H1 (cell line): ENCODE measurements around the gene CFAP221. TPM values are rescaled to one million over a fixed set of nuclear protein-coding genes. Genes with fewer than 3 reads are reported as not detected.

Source experiments
- CTCF ChIA-PET: fragments of 300-600 bp; sonication (Branson Sonifier 250); formaldehyde crosslinking; loops from one replicate; lab custom pipeline; 2021; ENCODE audit not compliant: partially characterized antibody; lab: Charles Lee
- POLR2A ChIA-PET: fragments of 300-600 bp; sonication (Branson Sonifier 250); formaldehyde crosslinking; loops from one replicate; lab custom pipeline; 2021; ENCODE audit warnings: inconsistent platforms; ENCODE audit not compliant: partially characterized antibody; lab: Charles Lee
- DNase-seq, 2 experiments: peaks; one replicate each; pipeline versions ENCODE4 v3.0.0 to v3.0.0-alpha.2; 2010 to 2022; ENCODE audit warnings: low spot score in 2 of 2, low read depth in 1 of 2, mixed read lengths in 1 of 2
- FAIRE-seq: peaks from 2 replicates; lab custom pipeline; 2011; peaks lifted over from hg19 to GRCh38; lab: Jason Lieb, UNC
- H2AFZ ChIP-seq: 2 replicates; pipeline ENCODE4 v1.8.1; 2012; ENCODE audit warnings: low read length, inconsistent platforms
- H2AK5ac ChIP-seq: 2 replicates; pipeline ENCODE4 v1.6.1; 2013; ENCODE audit warnings: low read depth, low read length
- H2BK120ac ChIP-seq: replicated peaks from 2 replicates; pipeline ENCODE3; 2013; ENCODE audit warnings: low read depth, low read length, inconsistent platforms
- H2BK12ac ChIP-seq: 2 replicates; pipeline ENCODE4 v1.6.1; 2013; ENCODE audit warnings: low read depth, low read length
- H2BK15ac ChIP-seq: 2 replicates; pipeline ENCODE4 v1.6.1; 2013; ENCODE audit warnings: low read length
- H2BK20ac ChIP-seq: 2 replicates; pipeline ENCODE4 v1.6.1; 2013; ENCODE audit warnings: low read length
- H2BK5ac ChIP-seq: 2 replicates; pipeline ENCODE4 v1.6.1; 2013; ENCODE audit warnings: low read depth, low read length
- H3K14ac ChIP-seq: 2 replicates; pipeline ENCODE4 v1.6.1; 2013; ENCODE audit warnings: inconsistent platforms; ENCODE audit not compliant: insufficient read length
- H3K18ac ChIP-seq: 2 replicates; pipeline ENCODE4 v1.6.1; 2013; ENCODE audit warnings: low read length; ENCODE audit errors: extremely low read depth
- H3K23ac ChIP-seq: 2 replicates; pipeline ENCODE4 v1.6.1; 2013; ENCODE audit warnings: inconsistent platforms; ENCODE audit not compliant: insufficient read length
- H3K23me2 ChIP-seq: 2 replicates; pipeline ENCODE4 v1.6.1; 2013; ENCODE audit warnings: low read depth, low read length
- H3K27ac ChIP-seq: 2 replicates; pipeline ENCODE4 v1.6.1; 2011; ENCODE audit warnings: low read depth, low read length, inconsistent platforms
- H3K27me3 ChIP-seq, 4 experiments: replicated peaks in 1 of 4; 1 replicate in 1 of 4; 2 replicates in 3 of 4; pipeline versions ENCODE4 v1.6.1 to v1.8.1; 2011 to 2013; ENCODE audit warnings: low read length in 3 of 4, mild to moderate bottlenecking in 3 of 4, inconsistent platforms in 2 of 4, mixed read lengths in 2 of 4, moderate library complexity in 1 of 4; ENCODE audit not compliant: control insufficient read depth in 3 of 4, insufficient read depth in 3 of 4; ENCODE audit errors: extremely low read depth in 1 of 4
- H3K36me3 ChIP-seq, 4 experiments: 2 replicates each; pipeline versions ENCODE4 v1.6.1 to v1.8.1; 2011 to 2013; ENCODE audit warnings: mild to moderate bottlenecking in 4 of 4, low read length in 3 of 4, moderate library complexity in 2 of 4, control low read depth in 1 of 4, inconsistent platforms in 1 of 4; ENCODE audit not compliant: insufficient read depth in 4 of 4, control insufficient read depth in 2 of 4
- H3K4ac ChIP-seq: replicated peaks from 2 replicates; pipeline ENCODE3; 2013; ENCODE audit warnings: low read length, low read depth, mixed read lengths, inconsistent platforms; ENCODE audit not compliant: insufficient read length
- H3K4me1 ChIP-seq, 4 experiments: replicated peaks in 1 of 4; 1 replicate in 1 of 4; 2 replicates in 3 of 4; pipeline versions ENCODE4 v1.6.1 to v1.8.1; 2011 to 2013; ENCODE audit warnings: low read length in 3 of 4, inconsistent platforms in 2 of 4, mixed read lengths in 1 of 4; ENCODE audit not compliant: insufficient read depth in 4 of 4, control insufficient read depth in 3 of 4
- H3K4me2 ChIP-seq, 2 experiments: 2 replicates each; pipeline versions ENCODE4 v1.6.1 to v1.8.1; 2011 to 2013; ENCODE audit warnings: low read depth in 2 of 2, low read length in 2 of 2, control low read depth in 1 of 2, inconsistent platforms in 1 of 2, mild to moderate bottlenecking in 1 of 2; ENCODE audit not compliant: insufficient read depth in 1 of 2
- H3K4me3 ChIP-seq, 4 experiments: fragments of 200-600, 300-600 bp in 1 of 4; sonication (generic), shearing (Covaris generic), sonication (Bioruptor Twin) in 1 of 4; 2 replicates each; pipeline versions ENCODE4 v1.5.1 to v1.8.1; 2011 to 2016; ENCODE audit warnings: low read length in 4 of 4, low read depth in 3 of 4, control low read depth in 2 of 4, inconsistent platforms in 2 of 4, mild to moderate bottlenecking in 2 of 4, mixed read lengths in 1 of 4, moderate library complexity in 1 of 4; ENCODE audit not compliant: insufficient read depth in 2 of 4; ENCODE audit errors: extremely low read depth in 1 of 4
- H3K56ac ChIP-seq: replicated peaks from 2 replicates; pipeline ENCODE3; 2013; ENCODE audit warnings: low read depth, mild to moderate bottlenecking, mixed read lengths, low read length, inconsistent platforms; ENCODE audit not compliant: insufficient read length
- H3K79me1 ChIP-seq: 2 replicates; pipeline ENCODE4 v1.6.1; 2013; ENCODE audit warnings: low read depth, low read length, control low read depth
- H3K79me2 ChIP-seq, 2 experiments: 2 replicates each; pipeline versions ENCODE4 v1.6.1 to v1.8.1; 2012 to 2013; ENCODE audit warnings: low read length in 2 of 2, mild to moderate bottlenecking in 2 of 2, inconsistent platforms in 1 of 2; ENCODE audit not compliant: insufficient read depth in 2 of 2, control insufficient read depth in 1 of 2
- H3K9ac ChIP-seq, 4 experiments: replicated peaks in 1 of 4; 1 replicate in 1 of 4; 2 replicates in 3 of 4; pipeline versions ENCODE4 v1.6.1 to v1.8.1; 2011 to 2013; ENCODE audit warnings: low read depth in 3 of 4, low read length in 3 of 4, control low read depth in 2 of 4, mild to moderate bottlenecking in 2 of 4, moderate library complexity in 2 of 4, inconsistent platforms in 1 of 4; ENCODE audit errors: extremely low read depth in 1 of 4
- H3K9me3 ChIP-seq, 2 experiments: 2 replicates each; pipeline versions ENCODE4 v1.6.1 to v1.8.1; 2012 to 2013; ENCODE audit warnings: mild to moderate bottlenecking in 2 of 2, moderate library complexity in 2 of 2, control low read depth in 1 of 2, inconsistent platforms in 1 of 2, low read depth in 1 of 2, low read length in 1 of 2, mixed read lengths in 1 of 2; ENCODE audit not compliant: insufficient read depth in 2 of 2
- H4K20me1 ChIP-seq, 2 experiments: replicated peaks in 1 of 2; 2 replicates each; pipeline versions ENCODE3 to v1.8.1; 2011 to 2013; ENCODE audit warnings: inconsistent platforms in 2 of 2, low read length in 2 of 2, mild to moderate bottlenecking in 1 of 2; ENCODE audit not compliant: insufficient read depth in 2 of 2, control insufficient read depth in 1 of 2
- H4K5ac ChIP-seq: 2 replicates; pipeline ENCODE4 v1.6.1; 2013; ENCODE audit warnings: low read length, low read depth, mixed read lengths, inconsistent platforms; ENCODE audit not compliant: insufficient read length
- H4K8ac ChIP-seq: 2 replicates; pipeline ENCODE4 v1.8.0; 2013; ENCODE audit warnings: mild to moderate bottlenecking, moderate library complexity, low read length, inconsistent platforms; ENCODE audit not compliant: insufficient read depth; ENCODE audit errors: extremely low read depth
- H4K91ac ChIP-seq: replicated peaks from 2 replicates; pipeline ENCODE3; 2013; ENCODE audit warnings: low read length, mixed read lengths, inconsistent platforms; ENCODE audit not compliant: insufficient read length
- CHD2 ChIP-seq: IDR thresholded peaks from 2 replicates; pipeline ENCODE4 v1.6.1; 2012; ENCODE audit warnings: low read length, improper control_type of control experiment
- CTBP2 ChIP-seq: IDR thresholded peaks from 2 replicates; pipeline ENCODE4 v1.7.0; 2011; ENCODE audit warnings: borderline replicate concordance, mild to moderate bottlenecking, moderate library complexity, mixed read lengths, low read length; ENCODE audit not compliant: insufficient read depth, insufficient read length
- FOSL1 ChIP-seq: IDR thresholded peaks from 2 replicates; pipeline ENCODE4 v1.6.1; 2011; ENCODE audit warnings: mild to moderate bottlenecking, low read depth, low read length, moderate library complexity; ENCODE audit not compliant: insufficient read depth
- KDM5A ChIP-seq: fragments of 200-600 bp; IDR thresholded peaks from 2 replicates; pipeline ENCODE4 v1.7.1; 2012; ENCODE audit warnings: mild to moderate bottlenecking, low read length, inconsistent platforms, mixed read lengths
- POU5F1 ChIP-seq: IDR thresholded peaks from 2 replicates; pipeline ENCODE4 v1.6.1; 2011; ENCODE audit warnings: low read depth, mild to moderate bottlenecking, low read length, moderate library complexity
- RAD21 ChIP-seq, 2 experiments: IDR thresholded peaks in 1 of 2; conservative IDR thresholded peaks in 1 of 2; 2 replicates each; pipeline ENCODE4 v1.6.1; 2011; ENCODE audit warnings: low read depth in 2 of 2, low read length in 2 of 2, improper control_type of control experiment in 1 of 2, inconsistent platforms in 1 of 2, mild to moderate bottlenecking in 1 of 2, moderate library complexity in 1 of 2
- SUZ12 ChIP-seq: fragments of 200-600 bp; sonication (generic); IDR thresholded peaks from 2 replicates; pipeline ENCODE4 v1.6.1; 2012; ENCODE audit warnings: mild to moderate bottlenecking, inconsistent platforms, low read length, moderate library complexity, mixed read lengths
- TCF12 ChIP-seq: IDR thresholded peaks from 2 replicates; pipeline ENCODE4 v1.6.1; 2011; ENCODE audit warnings: low read depth, mild to moderate bottlenecking, low read length
- TEAD4 ChIP-seq: IDR thresholded peaks from 2 replicates; pipeline ENCODE4 v1.6.1; 2012; ENCODE audit warnings: low read depth, low read length, inconsistent platforms, mixed read lengths
- YY1 ChIP-seq: IDR thresholded peaks from 2 replicates; pipeline ENCODE4 v1.6.1; 2011; ENCODE audit warnings: low read depth, mild to moderate bottlenecking, low read length
- WGBS, 2 experiments: shearing (Covaris generic) in 1 of 2; methylation state at CpG; one replicate each; pipeline versions ENCODE4 v1.1.6 to v1.1.7; 2013 to 2015; ENCODE audit warnings: low lambda C conversion rate in 2 of 2, mixed read lengths in 2 of 2, inconsistent platforms in 1 of 2, low coverage in 1 of 2, missing lambda C conversion rate in 1 of 2; ENCODE audit not compliant: insufficient replicate concordance in 2 of 2, insufficient coverage in 1 of 2, insufficient read length in 1 of 2; ENCODE audit errors: extremely low coverage in 1 of 2, missing lambda C conversion rate in 1 of 2; 5-methylcytosine and 5-hydroxymethylcytosine counted together
- polyA plus RNA-seq, 7 experiments: library from polyadenylated mRNA; depleted of rRNA in 3 of 7; stranded (reverse) in 5 of 7; unstranded in 2 of 7; fragments of >200 nt in 5 of 7; fragments of 200-250 nt in 2 of 7; gene quantifications; 1 replicate in 5 of 7; 2 replicates in 1 of 7; 4 replicates in 1 of 7; pipeline versions ENCODE4 v1.2.1 to v1.2.3, GENCODE V29; 2011 to 2013; ENCODE audit warnings: missing spikeins in 2 of 7, mixed read lengths in 2 of 7
- total RNA-seq: library from RNA; stranded (reverse); fragmentation: NEBNext Ultra II Directional; extraction: Animal tissue kit (Norgen Biotek cat#: 25700); gene quantifications from 2 replicates; pipeline ENCODE4 v1.2.1, GENCODE V29; 2021

Gene CFAP221
- total and polyA plus RNA-seq, 2 of the 8 experiments (the other 6 are each of a cell fraction or from before 2014, with no cell fraction given) = 0.14 to 0.71 TPM

- 97% methylated on average over 1 of the region's 1 CpG; no CpG with 5 or more reads in 1 of the 2 experiments for WGBS, 2 experiments
- no peak for FAIRE-seq
Measured at GRCh38 chr2:119549241-119549640, 5.0 kb downstream of the CFAP221 start.

More at GRCh38 chr2:119549241-119549640, 5.0 kb downstream of the CFAP221 start:
- no peak overlapping the region for H4K8ac ChIP-seq
- H3K27me3 ChIP-seq = peaks cover 0 to 8% (median 0%) of the 10 kb centered on the region in 4 experiments; a peak in 1 of 7 replicates
- H3K9me3 ChIP-seq = no peaks in the 10 kb centered on the region
- no peak overlapping the region for H3K27ac ChIP-seq
- H2BK120ac ChIP-seq = no peak overlapping the region
- H3K14ac ChIP-seq = no peak overlapping the region
- H3K18ac ChIP-seq = no peak overlapping the region
- no peak overlapping the region for H2AK5ac ChIP-seq
- H3K4ac ChIP-seq = no peak overlapping the region
- no peak for DNase-seq
- H3K23ac ChIP-seq = no peak overlapping the region
- no peak for TF ChIP-seq KDM5A
- TF ChIP-seq SUZ12 = no peak
- TF ChIP-seq POU5F1 = no peak
- TF ChIP-seq RAD21 (IDR thresholded peaks at IDR 0.05 in 1 of 2, conservative IDR thresholded peaks at IDR 0.05 in 1 of 2; ENCODE audit: low read depth in 2 of 2, low read length in 2 of 2) = no peak
- TF ChIP-seq CHD2 = no peak
- TF ChIP-seq CTBP2 = no peak
- TF ChIP-seq FOSL1 = no peak
- no peak for TF ChIP-seq YY1
- TF ChIP-seq TEAD4 = no peak
- no peak for TF ChIP-seq TCF12
- H2BK5ac ChIP-seq = no peak overlapping the region
- no peaks in the 10 kb centered on the region for H4K20me1 ChIP-seq
- no peak overlapping the region for H3K4me3 ChIP-seq
- H2BK12ac ChIP-seq = no peak overlapping the region
- H3K79me1 ChIP-seq = no peaks in the 10 kb centered on the region
- H3K79me2 ChIP-seq = no peaks in the 10 kb centered on the region
- no peak overlapping the region for H2BK20ac ChIP-seq
- no peak overlapping the region for H4K91ac ChIP-seq
- POLR2A ChIA-PET = no interaction called here
- no peak overlapping the region for H4K5ac ChIP-seq
- no peak overlapping the region for H2BK15ac ChIP-seq
- peaks cover 0 to 3% (median under 1%) of the 10 kb centered on the region in 4 experiments; a peak in 2 of 7 replicates for H3K4me1 ChIP-seq
- H2AFZ ChIP-seq = no peak overlapping the region
- no peak overlapping the region for H3K56ac ChIP-seq
- no peak overlapping the region for H3K9ac ChIP-seq
- CTCF ChIA-PET = interaction anchor here (0.6 to 1.3 kb wide), 3 partner anchors 15 to 258 kb away, joined by 3 read pairs; no protein-coding TSS in a partner anchor
- peaks cover 7% of the 10 kb centered on the region; the same call in 1 of the 2 replicates for H3K23me2 ChIP-seq
- no peak overlapping the region for H3K4me2 ChIP-seq
- no peaks in the 10 kb centered on the region for H3K36me3 ChIP-seq
